ENCODE results near the gene NUDCD2. TPM values are rescaled to one million over a fixed set of nuclear protein-coding genes. Genes with fewer than 3 reads are reported as not detected.
A peak's percentile ranks its signal among the peaks of the same experiment; 100 is the strongest.

NUDCD2 gene
- total RNA-seq, 1 experiment from 2014 or later, result 56.8 TPM

GRCh38 chr5:163447191-163447590, 12.7 kb downstream of the NUDCD2 start:
- peaks cover 22 to 55% of the 10 kb centered on the region in 2 experiments for H3K36me3 ChIP-seq (ENCODE audit: control insufficient read depth in 1 of 2, insufficient read depth in 2 of 2, low read length in 2 of 2)
- DNase-seq (ENCODE audit: low read depth, low spot score) (no peak), ATAC-seq (no peak)
- RAD21 ChIA-PET (ENCODE audit: low non-redundant PET in 1 of 2, low total read pairs in 2 of 2, uncharacterized antibody in 2 of 2, unreplicated experiment in 2 of 2), result no interaction called here
- peaks cover 12% of the 10 kb centered on the region for H3K79me2 ChIP-seq (ENCODE audit: insufficient read depth, low read length)
- no peak overlapping the region for H3K4me2 ChIP-seq (ENCODE audit: low read length)
- no peak overlapping the region for H3K9ac ChIP-seq (ENCODE audit: low read length)
- H3K9me3 ChIP-seq (ENCODE audit: control insufficient read depth in 1 of 2, insufficient read depth in 1 of 2, low read depth in 1 of 2, low read length in 2 of 2), result no peaks in the 10 kb centered on the region
- no peaks in the 10 kb centered on the region for H3K27me3 ChIP-seq (ENCODE audit: insufficient read depth, low read length)
- H3K4me3 ChIP-seq (replicated peaks in 1 of 2; ENCODE audit: low read depth in 1 of 2, low read length in 2 of 2), result no peak overlapping the region
- no peaks in the 10 kb centered on the region for H4K20me1 ChIP-seq (ENCODE audit: insufficient read depth)
- H3K9me2 ChIP-seq (ENCODE audit: insufficient read depth), result no peaks in the 10 kb centered on the region
- no peak overlapping the region for H3K27ac ChIP-seq (ENCODE audit: low read depth, low read length)
- CTCF ChIA-PET, result no interaction called here
- no peaks in the 10 kb centered on the region for H3K4me1 ChIP-seq (ENCODE audit: control insufficient read depth in 1 of 2, insufficient read depth in 2 of 2, low read length in 2 of 2)
- POLR2A ChIA-PET, result no interaction called here
- no TSS peak for BruUV-seq (replicated peaks)
- TF ChIP-seq TCF7L2 (IDR thresholded peaks at IDR 0.05; ENCODE audit: borderline replicate concordance, extremely low read depth, insufficient read depth, insufficient read length) (no peak), POLR2AphosphoS5 (IDR thresholded peaks at IDR 0.05; ENCODE audit: low read depth, low read length) (0 out of 2 replicates have a peak, but pooled peaks have one; percentile 26)
- intact Hi-C loops (cut with micrococcal nuclease), result no loop called here
- no peak overlapping the region for H2AFZ ChIP-seq (ENCODE audit: low read depth, low read length, poor library complexity, severe bottlenecking)

- Histone ChIP-seq H3K9me3 (ENCODE audit: control insufficient read depth in 1 of 2, insufficient read depth in 1 of 2, low read depth in 1 of 2, low read length in 2 of 2) (no peaks in the 10 kb centered on the region), H2AFZ (ENCODE audit: low read depth, low read length, poor library complexity, severe bottlenecking) (no peak overlapping the region), H3K4me3 (replicated peaks in 1 of 2; ENCODE audit: low read depth in 1 of 2, low read length in 2 of 2) (no peak overlapping the region), H4K20me1 (ENCODE audit: insufficient read depth) (no peaks in the 10 kb centered on the region), H3K9ac (ENCODE audit: low read length) (no peak overlapping the region), H3K79me2 (ENCODE audit: insufficient read depth, low read length) (peaks cover 26% of the 10 kb centered on the region), H3K9me2 (ENCODE audit: insufficient read depth) (no peaks in the 10 kb centered on the region), H3K4me1 (ENCODE audit: control insufficient read depth in 1 of 2, insufficient read depth in 2 of 2, low read length in 2 of 2) (no peaks in the 10 kb centered on the region), H3K27ac (ENCODE audit: low read depth, low read length) (no peak overlapping the region), H3K27me3 (ENCODE audit: insufficient read depth, low read length) (no peaks in the 10 kb centered on the region), H3K4me2 (ENCODE audit: low read length) (no peak overlapping the region), H3K36me3 (ENCODE audit: control insufficient read depth in 1 of 2, insufficient read depth in 2 of 2, low read length in 2 of 2) (peaks cover 38 to 68% of the 10 kb centered on the region in 2 experiments)
- intact Hi-C loops (cut with micrococcal nuclease), result no loop called here
- no peak for ATAC-seq
- TF ChIP-seq POLR2A (IDR thresholded peaks at IDR 0.05; ENCODE audit: borderline replicate concordance, extremely low read depth, insufficient read depth, insufficient read length) (no peak), CTCF (IDR thresholded peaks at IDR 0.05 in 2 of 3, conservative IDR thresholded peaks at IDR 0.05 in 1 of 3; ENCODE audit: borderline replicate concordance in 1 of 3, insufficient read depth in 1 of 3, low read depth in 2 of 3, low read length in 2 of 3) (no peak), SIN3A (IDR thresholded peaks at IDR 0.05; ENCODE audit: low read depth) (no peak), POLR2AphosphoS5 (IDR thresholded peaks at IDR 0.05; ENCODE audit: low read depth, low read length) (no peak), ZNF274 (IDR thresholded peaks at IDR 0.05; ENCODE audit: low read depth, low read length) (no peak), REST (IDR thresholded peaks at IDR 0.05; ENCODE audit: low read depth) (no peak), CBX3 (IDR thresholded peaks at IDR 0.05; ENCODE audit: low read depth) (no peak), RAD21 (IDR thresholded peaks at IDR 0.05; ENCODE audit: low read depth) (no peak), JUND (IDR thresholded peaks at IDR 0.05) (no peak), YY1 (IDR thresholded peaks at IDR 0.05; ENCODE audit: extremely low read depth, insufficient replicate concordance, low read depth, low read length) (no peak), FOSL1 (IDR thresholded peaks at IDR 0.05; ENCODE audit: low read depth) (no peak), TCF7L2 (IDR thresholded peaks at IDR 0.05; ENCODE audit: borderline replicate concordance, extremely low read depth, insufficient read depth, insufficient read length) (no peak), ATF3 (IDR thresholded peaks at IDR 0.05) (no peak), EZH2 (IDR thresholded peaks at IDR 0.05) (no peak)
- no TSS peak for BruUV-seq (replicated peaks)
- ChIA-PET POLR2A (interaction anchor here (1.0 to 1.1 kb wide), 2 partner anchors 15 to 58 kb away, joined by 3 read pairs; partner anchors contain the start of genes HMMR and NUDCD2), CTCF (no interaction called here), RAD21 (ENCODE audit: low non-redundant PET in 1 of 2, low total read pairs in 2 of 2, uncharacterized antibody in 2 of 2, unreplicated experiment in 2 of 2) (no interaction called here)
- no peak for DNase-seq (ENCODE audit: low read depth, low spot score)
These were observed 14.6 kb downstream of the NUDCD2 start for GRCh38 chr5:163445345-163445744.

Data from HCT116 (cell line).